H9 (cell line): ENCODE measurements around the gene ECSIT. TPM values are rescaled to one million over a fixed set of nuclear protein-coding genes. Genes with fewer than 3 reads are reported as not detected.

Experiments used
- DNase-seq: peaks from one replicate; pipeline ENCODE4 v3.0.0-alpha.2; 2017
- H2AFZ ChIP-seq: one replicate; pipeline ENCODE4 v1.6.1; 2013; ENCODE audit warnings: mild to moderate bottlenecking, low read length, control low read depth, moderate library complexity
- H2AK5ac ChIP-seq: 2 replicates; pipeline ENCODE4 v1.6.1; 2013; ENCODE audit warnings: low read length, control low read depth, mixed read lengths; ENCODE audit not compliant: insufficient read length
- H2BK120ac ChIP-seq: one replicate; pipeline ENCODE4 v1.6.1; 2013; ENCODE audit warnings: low read depth, mild to moderate bottlenecking, low read length, control low read depth, inconsistent platforms; ENCODE audit not compliant: poor library complexity, severe bottlenecking
- H2BK12ac ChIP-seq: 2 replicates; pipeline ENCODE4 v1.6.1; 2013; ENCODE audit warnings: low read length, control low read depth, mixed read lengths, low read depth; ENCODE audit not compliant: insufficient read length
- H2BK15ac ChIP-seq: 2 replicates; pipeline ENCODE4 v1.6.1; 2013; ENCODE audit warnings: low read depth, low read length, control low read depth
- H2BK20ac ChIP-seq: one replicate; pipeline ENCODE4 v1.6.1; 2013; ENCODE audit warnings: low read depth, mild to moderate bottlenecking, low read length, control low read depth, inconsistent platforms; ENCODE audit not compliant: poor library complexity, severe bottlenecking
- H2BK5ac ChIP-seq: 2 replicates; pipeline ENCODE4 v1.6.1; 2013; ENCODE audit warnings: low read length, control low read depth, mixed read lengths; ENCODE audit not compliant: insufficient read length
- H3K14ac ChIP-seq: 2 replicates; pipeline ENCODE4 v1.6.1; 2013; ENCODE audit warnings: low read length, control low read depth; ENCODE audit not compliant: insufficient read depth
- H3K18ac ChIP-seq: 2 replicates; pipeline ENCODE4 v1.6.1; 2013; ENCODE audit warnings: low read depth, mild to moderate bottlenecking, mixed read lengths, low read length, control low read depth; ENCODE audit not compliant: insufficient read length
- H3K23ac ChIP-seq: 2 replicates; pipeline ENCODE4 v1.6.1; 2013; ENCODE audit warnings: low read length, control low read depth, mixed read lengths, low read depth; ENCODE audit not compliant: insufficient read length
- H3K23me2 ChIP-seq: 2 replicates; pipeline ENCODE4 v1.6.1; 2013; ENCODE audit warnings: low read depth, mild to moderate bottlenecking, mixed read lengths, low read length, control low read depth; ENCODE audit not compliant: insufficient read length, poor library complexity, severe bottlenecking
- H3K27ac ChIP-seq: 2 replicates; pipeline ENCODE4 v1.5.1; 2013; ENCODE audit warnings: low read length, control low read depth, mixed read lengths, low read depth; ENCODE audit not compliant: insufficient read length
- H3K27me3 ChIP-seq: 2 replicates; pipeline ENCODE4 v1.6.1; 2013; ENCODE audit warnings: low read length, control low read depth, inconsistent platforms; ENCODE audit not compliant: insufficient read depth
- H3K4ac ChIP-seq: 2 replicates; pipeline ENCODE4 v1.6.1; 2013; ENCODE audit warnings: low read depth, mild to moderate bottlenecking, control low read depth, inconsistent platforms, low read length, moderate library complexity
- H3K4me1 ChIP-seq: 2 replicates; pipeline ENCODE4 v1.6.1; 2013; ENCODE audit warnings: low read length, control low read depth, inconsistent platforms; ENCODE audit not compliant: insufficient read depth
- H3K4me2 ChIP-seq: 2 replicates; pipeline ENCODE4 v1.6.1; 2013; ENCODE audit warnings: low read length, control low read depth, mixed read lengths; ENCODE audit not compliant: insufficient read length, insufficient read depth
- H3K56ac ChIP-seq: 2 replicates; pipeline ENCODE4 v1.6.1; 2013; ENCODE audit warnings: low read depth, mild to moderate bottlenecking, mixed read lengths, low read length, control low read depth; ENCODE audit not compliant: insufficient read length
- H3K79me1 ChIP-seq: 2 replicates; pipeline ENCODE4 v1.6.1; 2013; ENCODE audit warnings: low read depth, mild to moderate bottlenecking, moderate library complexity, low read length, control low read depth, inconsistent platforms; ENCODE audit not compliant: insufficient read depth, poor library complexity, severe bottlenecking
- H3K79me2 ChIP-seq: 2 replicates; pipeline ENCODE4 v1.6.1; 2013; ENCODE audit warnings: low read length, control low read depth, inconsistent platforms; ENCODE audit not compliant: insufficient read depth
- H3K9ac ChIP-seq: 2 replicates; pipeline ENCODE4 v1.6.1; 2013; ENCODE audit warnings: low read length, control low read depth, mixed read lengths; ENCODE audit not compliant: insufficient read length; ENCODE audit errors: extremely low read depth
- H3K9me3 ChIP-seq: one replicate; pipeline ENCODE4 v1.6.1; 2013; ENCODE audit warnings: low read depth, low read length, inconsistent platforms; ENCODE audit not compliant: control insufficient read depth
- H3T11ph ChIP-seq: one replicate; pipeline ENCODE4 v1.6.1; 2013; ENCODE audit warnings: mild to moderate bottlenecking, low read length, control low read depth, inconsistent platforms
- H4K20me1 ChIP-seq: one replicate; pipeline ENCODE4 v1.6.1; 2013; ENCODE audit not compliant: control insufficient read depth, insufficient read length, insufficient read depth
- H4K5ac ChIP-seq: 2 replicates; pipeline ENCODE4 v1.6.1; 2013; ENCODE audit warnings: low read depth, mild to moderate bottlenecking, mixed read lengths, low read length, control low read depth; ENCODE audit not compliant: insufficient read length
- H4K8ac ChIP-seq: replicated peaks from 2 replicates; pipeline ENCODE4 v1.6.1; 2013; ENCODE audit warnings: low read length, control low read depth, mixed read lengths, low read depth; ENCODE audit not compliant: insufficient read length
- H4K91ac ChIP-seq: 2 replicates; pipeline ENCODE4 v1.6.1; 2013; ENCODE audit warnings: low read depth, mild to moderate bottlenecking, moderate library complexity, mixed read lengths, low read length, control low read depth; ENCODE audit not compliant: insufficient read length
- H3K27ac Mint-ChIP-seq, 3 experiments: 2 replicates in 2 of 3; 3 replicates in 1 of 3; pipeline ENCODE4 v1.8.0; 2020 to 2021; ENCODE audit warnings: mixed read lengths in 3 of 3, mild to moderate bottlenecking in 1 of 3, moderate library complexity in 1 of 3
- H3K27me3 Mint-ChIP-seq: 2 replicates; pipeline ENCODE4 v1.8.0; 2021; ENCODE audit warnings: low read depth, mild to moderate bottlenecking, moderate library complexity, mixed read lengths
- H3K36me3 Mint-ChIP-seq, 3 experiments: 2 replicates in 2 of 3; 3 replicates in 1 of 3; pipeline ENCODE4 v1.8.0; 2020 to 2021; ENCODE audit warnings: low read depth in 3 of 3, mixed read lengths in 3 of 3; ENCODE audit not compliant: insufficient read depth in 1 of 3
- H3K4me1 Mint-ChIP-seq, 2 experiments: 2 replicates each; pipeline ENCODE4 v1.8.0; 2020; ENCODE audit warnings: mixed read lengths in 2 of 2
- H3K4me3 Mint-ChIP-seq, 2 experiments: 2 replicates in 1 of 2; 3 replicates in 1 of 2; pipeline ENCODE4 v1.8.0; 2020 to 2021; ENCODE audit warnings: mild to moderate bottlenecking in 2 of 2, mixed read lengths in 2 of 2, moderate library complexity in 1 of 2
- H3K9me3 Mint-ChIP-seq, 2 experiments: 2 replicates in 1 of 2; 3 replicates in 1 of 2; pipeline ENCODE4 v1.8.0; 2020; ENCODE audit warnings: mild to moderate bottlenecking in 2 of 2, mixed read lengths in 2 of 2, moderate library complexity in 1 of 2
- CTCF ChIP-seq: fragments of 200-600 bp; sonication (generic); conservative IDR thresholded peaks from 3 replicates; pipeline ENCODE4 v1.8.0; 2021; ENCODE audit warnings: antibody characterized with exemption, mild to moderate bottlenecking
- WGBS: extraction: QIAGEN DNeasy Blood & Tissue Kit; methylation state at CpG from one replicate; pipeline ENCODE4 v1.1.7; 2013; ENCODE audit warnings: missing lambda C conversion rate, low lambda C conversion rate, mixed read lengths; ENCODE audit not compliant: insufficient read length; ENCODE audit errors: extremely low coverage; 5-methylcytosine and 5-hydroxymethylcytosine counted together
- total RNA-seq: library from RNA; stranded (reverse); gene quantifications from 2 replicates; pipeline ENCODE4 v1.2.1, GENCODE V29; 2021

ECSIT gene
- total RNA-seq, 1 experiment from 2014 or later, result 42.4 TPM

GRCh38 chr19:11563532-11563931, 34.6 kb upstream of the ECSIT start:
- Histone ChIP-seq H3K4me2 (no peak overlapping the region), H3K79me1 (no peaks in the 10 kb centered on the region), H3K4me1 (no peaks in the 10 kb centered on the region), H2BK12ac (no peak overlapping the region), H3K56ac (no peak overlapping the region), H2BK5ac (no peak overlapping the region), H2AFZ (no peak overlapping the region), H3T11ph (no peak overlapping the region), H3K23me2 (peaks cover 9% of the 10 kb centered on the region), H4K91ac (no peak overlapping the region), H3K9ac (no peak overlapping the region), H3K23ac (no peak overlapping the region), H3K79me2 (peaks cover 3% of the 10 kb centered on the region; the same call in 1 of the 2 replicates), H3K14ac (no peak overlapping the region), H3K27ac (no peak overlapping the region), H2BK20ac (no peak overlapping the region), H2AK5ac (no peak overlapping the region), H4K20me1 (no peaks in the 10 kb centered on the region), H3K18ac (no peak overlapping the region), H4K5ac (no peak overlapping the region), H3K27me3 (no peaks in the 10 kb centered on the region), H4K8ac (no peak overlapping the region), H3K4ac (no peak overlapping the region), H2BK15ac (no peak overlapping the region), H2BK120ac (no peak overlapping the region), H3K9me3 (no peaks in the 10 kb centered on the region)
- no peaks in the 10 kb centered on the region; the same call in 1 of the 2 replicates for H3K27me3 Mint-ChIP-seq
- WGBS, result no CpG with 5 or more reads among the region's 8 CpGs
- H3K4me1 Mint-ChIP-seq, result peaks cover 5 to 11% of the 10 kb centered on the region in 2 experiments
- H3K27ac Mint-ChIP-seq, result no peak overlapping the region; a peak in 1 of 7 replicates
- no peak overlapping the region for H3K4me3 Mint-ChIP-seq
- TF ChIP-seq CTCF, result no peak
- no peaks in the 10 kb centered on the region for H3K36me3 Mint-ChIP-seq
- DNase-seq, result no peak
- peaks cover 0 to 3% of the 10 kb centered on the region in 2 experiments; a peak in 1 of 5 replicates for H3K9me3 Mint-ChIP-seq
